ENCODE measurements around the gene ESPL1.

ESPL1 gene

GRCh38 chr12:53267999-53268629, at the start of gene ESPL1:
TSS of gene ESPL1 (plus strand) at chr12:53268299. CDS start at chr12:53268767, 468 bp downstream.
- DNase-seq (ENCODE audit: low read depth): peak; percentile 81

- no peak for DNase-seq (ENCODE audit: low read depth)
Observed at GRCh38 chr12:53218551-53219291, 49.4 kb upstream of the ESPL1 start.

- DNase-seq (ENCODE audit: low read depth): peak; percentile 69
Observed at GRCh38 chr12:53219292-53219955, 48.7 kb upstream of the ESPL1 start.

GRCh38 chr12:53219956-53220693, 48.0 kb upstream of the ESPL1 start:
- DNase-seq (ENCODE audit: low read depth): peak; percentile 71

GRCh38 chr12:53220694-53221202, 47.4 kb upstream of the ESPL1 start:
- peak; percentile 70 for DNase-seq (ENCODE audit: low read depth)

GRCh38 chr12:53221203-53222080, 46.7 kb upstream of the ESPL1 start:
- DNase-seq (ENCODE audit: low read depth): no peak

GRCh38 chr12:53222170-53222721, 45.9 kb upstream of the ESPL1 start:
- DNase-seq (ENCODE audit: low read depth): no peak

GRCh38 chr12:53222806-53223261, 45.3 kb upstream of the ESPL1 start:
- DNase-seq (ENCODE audit: low read depth): no peak

- DNase-seq (ENCODE audit: low read depth): no peak
Observed at GRCh38 chr12:53223389-53224060, 44.6 kb upstream of the ESPL1 start.

GRCh38 chr12:53224061-53224896, 43.8 kb upstream of the ESPL1 start:
- DNase-seq (ENCODE audit: low read depth): no peak

- no peak for DNase-seq (ENCODE audit: low read depth)
Observed at GRCh38 chr12:53224897-53225634, 43.0 kb upstream of the ESPL1 start.

- no peak for DNase-seq (ENCODE audit: low read depth)
Observed at GRCh38 chr12:53225635-53226424, 42.3 kb upstream of the ESPL1 start.

GRCh38 chr12:53226815-53227214, 41.3 kb upstream of the ESPL1 start:
- no peak for DNase-seq (ENCODE audit: low read depth)

- no peak for DNase-seq (ENCODE audit: low read depth)
Observed at GRCh38 chr12:53227341-53227740, 40.8 kb upstream of the ESPL1 start.

GRCh38 chr12:53227836-53228235, 40.3 kb upstream of the ESPL1 start:
- no peak for DNase-seq (ENCODE audit: low read depth)

GRCh38 chr12:53229454-53229853, 38.6 kb upstream of the ESPL1 start:
- DNase-seq (ENCODE audit: low read depth): no peak

GRCh38 chr12:53230108-53230845, 37.8 kb upstream of the ESPL1 start:
- no peak for DNase-seq (ENCODE audit: low read depth)

Measured in activated T-cell treated with anti-CD3 and anti-CD28 coated beads for 24 hours (primary cell).